Measurements from ENCODE around the gene ZNF764. TPM values are rescaled to one million over a fixed set of nuclear protein-coding genes. Genes with fewer than 3 reads are reported as not detected.

ZNF764 gene
- total RNA-seq, 4 donors from 2014 or later, result 9.3 to 15.4 (median 11.8) TPM

- Histone ChIP-seq H3K27ac (peak overlapping the region; percentile 49 to 65 (median 62)), H3K4me3 (replicated peaks in 1 of 3) (peak overlapping the region in 2 of 3 donors; percentile 33 to 37)
- WGBS, 2 donors, result 17 to 18% methylated on average over 25 to 46 of the region's 46 CpGs
Measured at GRCh38 chr16:30561089-30561816, 3.1 kb upstream of the ZNF764 start.

GRCh38 chr16:30559690-30560089 lies 1.5 kb upstream of the ZNF764 start:
- WGBS, 2 donors, result 91 to 95% methylated on average over 6 of the region's 6 CpGs
- Histone ChIP-seq H3K9me3 (no peaks in the 10 kb centered on the region), H3K4me3 (replicated peaks in 1 of 3) (no peak overlapping the region), H3K4me1 (peaks cover 11 to 16% of the 10 kb centered on the region in 2 donors), H3K36me3 (peaks cover 11% of the 10 kb centered on the region in 2 donors), H3K27me3 (no peaks in the 10 kb centered on the region), H3K27ac (no peak overlapping the region)
- DNase-seq, result no peak
- TF ChIP-seq CTCF (IDR thresholded peaks at IDR 0.05), result no peak
- TF ChIP-seq POLR2A (IDR thresholded peaks at IDR 0.05), result no peak
- intact Hi-C loops (cut with DNase I), result no loop called here

More at GRCh38 chr16:30561089-30561816, 3.1 kb upstream of the ZNF764 start:
- TF ChIP-seq POLR2A (IDR thresholded peaks at IDR 0.05), result no peak
- no peak for TF ChIP-seq CTCF (IDR thresholded peaks at IDR 0.05)
- Histone ChIP-seq H3K9me3 (no peaks in the 10 kb centered on the region), H3K36me3 (no peaks in the 10 kb centered on the region), H3K4me1 (peaks cover 11 to 16% of the 10 kb centered on the region in 2 donors), H3K27me3 (no peaks in the 10 kb centered on the region)
- peak; percentile 40 to 52 for DNase-seq
- intact Hi-C loops (cut with DNase I), result no loop called here

- 88 to 90% methylated on average over 21 of the region's 21 CpGs for WGBS, 2 donors
- Histone ChIP-seq H3K9me3 (no peaks in the 10 kb centered on the region), H3K27me3 (no peaks in the 10 kb centered on the region), H3K36me3 (peaks cover 11% of the 10 kb centered on the region in 2 donors), H3K4me1 (peaks cover 11 to 16% of the 10 kb centered on the region in 2 donors), H3K4me3 (replicated peaks in 1 of 3) (no peak overlapping the region), H3K27ac (peak overlapping the region in 2 of 3 donors; percentile 37 to 42)
- TF ChIP-seq CTCF (IDR thresholded peaks at IDR 0.05) (no peak), POLR2A (IDR thresholded peaks at IDR 0.05) (no peak)
- intact Hi-C loops (cut with DNase I), result no loop called here
- no peak for DNase-seq
Measured at GRCh38 chr16:30558789-30559377, 709 bp upstream of the ZNF764 start.

GRCh38 chr16:30557707-30557956 lies 542 bp downstream of the ZNF764 start:
- WGBS, 2 donors, result 0 to 2% methylated on average over 1 to 11 of the region's 17 CpGs
- TF ChIP-seq POLR2A (IDR thresholded peaks at IDR 0.05) (no peak), CTCF (IDR thresholded peaks at IDR 0.05) (no peak)
- Histone ChIP-seq H3K27me3 (no peaks in the 10 kb centered on the region), H3K36me3 (peaks cover 11% of the 10 kb centered on the region in 2 donors), H3K9me3 (no peaks in the 10 kb centered on the region), H3K4me1 (peaks cover 11 to 16% of the 10 kb centered on the region in 2 donors), H3K4me3 (replicated peaks in 1 of 3) (peak overlapping the region; percentile 88 to 99 (median 95)), H3K27ac (peak overlapping the region; percentile 66 to 92 (median 89))
- no peak for DNase-seq
- intact Hi-C loops (cut with DNase I), result no loop called here

- Histone ChIP-seq H3K36me3 (peaks cover 11% of the 10 kb centered on the region in 2 donors), H3K4me3 (replicated peaks in 1 of 3) (no peak overlapping the region), H3K9me3 (no peaks in the 10 kb centered on the region), H3K4me1 (peaks cover 8 to 16% of the 10 kb centered on the region in 2 donors), H3K27me3 (no peaks in the 10 kb centered on the region), H3K27ac (no peak overlapping the region)
- intact Hi-C loops (cut with DNase I), result no loop called here
- TF ChIP-seq CTCF (IDR thresholded peaks at IDR 0.05) (no peak), POLR2A (IDR thresholded peaks at IDR 0.05) (no peak)
- DNase-seq, result no peak
- WGBS, 2 donors, result 81% methylated on average over 10 of the region's 10 CpGs
Measured at GRCh38 chr16:30556125-30556473, 2.1 kb downstream of the ZNF764 start.

Measured in thyroid gland (tissue), 4 donors.